Measurements from ENCODE around the gene MKNK1. TPM values are rescaled to one million over a fixed set of nuclear protein-coding genes. Genes with fewer than 3 reads are reported as not detected.

The MKNK1 gene
- total and polyA plus RNA-seq, 2 of the 8 experiments (the other 6 are each of a cell fraction or from before 2014, with no cell fraction given), result 13.9 to 21.5 TPM

DNA sequence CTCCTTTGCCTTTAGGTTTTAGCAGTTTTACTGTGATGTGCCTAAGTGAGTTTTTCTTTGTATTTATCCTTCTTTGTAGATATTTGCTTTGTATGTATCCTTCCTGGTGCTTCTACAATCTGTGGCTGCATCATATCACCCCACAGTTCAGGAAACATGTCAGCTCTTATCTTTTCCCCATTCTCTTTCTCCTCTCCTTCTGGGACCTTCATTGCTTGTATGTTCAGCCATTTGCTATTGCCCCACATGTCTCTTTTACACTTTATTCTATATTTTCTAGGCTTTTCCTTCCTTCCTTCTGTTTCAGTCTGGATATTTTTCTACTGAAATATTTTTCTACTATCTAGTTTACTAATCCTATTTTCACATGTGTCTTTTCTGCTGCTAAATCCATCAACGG, 67.5 kb downstream of the MKNK1 start:
- Histone ChIP-seq H3K4ac (replicated peaks; ENCODE audit: insufficient read length, low read depth, low read length) (no peak overlapping the region), H3K27ac (ENCODE audit: low read depth, low read length) (no peak overlapping the region), H2AK5ac (ENCODE audit: low read depth, low read length) (no peak overlapping the region), H3K4me3 (ENCODE audit: extremely low read depth in 1 of 4, insufficient read depth in 2 of 4, low read depth in 3 of 4, low read length in 4 of 4) (no peak overlapping the region), H2BK5ac (ENCODE audit: low read depth, low read length) (no peak overlapping the region), H3K23ac (ENCODE audit: insufficient read length) (no peak overlapping the region), H3K56ac (replicated peaks; ENCODE audit: insufficient read length, low read depth, low read length) (no peak overlapping the region), H3K18ac (ENCODE audit: extremely low read depth, low read length) (no peak overlapping the region), H3K23me2 (ENCODE audit: low read depth, low read length) (peaks cover 5% of the 10 kb centered on the region; the same call in 1 of the 2 replicates), H2AFZ (ENCODE audit: low read length) (no peak overlapping the region), H2BK20ac (ENCODE audit: low read length) (no peak overlapping the region), H4K8ac (ENCODE audit: extremely low read depth, insufficient read depth, low read length) (no peak overlapping the region), H3K4me2 (ENCODE audit: insufficient read depth in 1 of 2, low read depth in 2 of 2, low read length in 2 of 2) (no peak overlapping the region), H3K36me3 (ENCODE audit: control insufficient read depth in 2 of 4, insufficient read depth in 4 of 4, low read length in 3 of 4) (no peaks in the 10 kb centered on the region), H4K91ac (replicated peaks; ENCODE audit: insufficient read length, low read length) (no peak overlapping the region), H3K9ac (replicated peaks in 1 of 4; ENCODE audit: extremely low read depth in 1 of 4, low read depth in 3 of 4, low read length in 3 of 4) (no peak overlapping the region), H3K4me1 (replicated peaks in 1 of 4; ENCODE audit: control insufficient read depth in 3 of 4, insufficient read depth in 4 of 4, low read length in 3 of 4) (peaks cover 0 to 2% (median 0%) of the 10 kb centered on the region in 4 experiments; a peak in 3 of 7 replicates), H2BK15ac (ENCODE audit: low read length) (no peak overlapping the region), H3K79me1 (ENCODE audit: low read depth, low read length) (no peaks in the 10 kb centered on the region), H3K79me2 (ENCODE audit: control insufficient read depth in 1 of 2, insufficient read depth in 2 of 2, low read length in 2 of 2) (no peaks in the 10 kb centered on the region), H3K27me3 (replicated peaks in 1 of 4; ENCODE audit: control insufficient read depth in 3 of 4, extremely low read depth in 1 of 4, insufficient read depth in 3 of 4, low read length in 3 of 4) (peaks cover 20 to 64% (median 51%) of the 10 kb centered on the region in 4 experiments), H3K14ac (ENCODE audit: insufficient read length) (no peak overlapping the region), H4K20me1 (replicated peaks in 1 of 2; ENCODE audit: control insufficient read depth in 1 of 2, insufficient read depth in 2 of 2, low read length in 2 of 2) (peaks cover 1 to 3% of the 10 kb centered on the region in 2 experiments), H2BK120ac (replicated peaks; ENCODE audit: low read depth, low read length) (no peak overlapping the region), H4K5ac (ENCODE audit: insufficient read length, low read depth, low read length) (no peak overlapping the region), H2BK12ac (ENCODE audit: low read depth, low read length) (no peak overlapping the region), H3K9me3 (ENCODE audit: insufficient read depth in 2 of 2, low read depth in 1 of 2, low read length in 1 of 2) (no peaks in the 10 kb centered on the region)
- TF ChIP-seq HDAC2 (IDR thresholded peaks at IDR 0.05; ENCODE audit: borderline replicate concordance in 1 of 2, low read depth in 2 of 2, low read length in 2 of 2) (no peak), SIN3A (conservative IDR thresholded peaks at IDR 0.05 in 1 of 2, IDR thresholded peaks at IDR 0.05 in 1 of 2; ENCODE audit: low read depth in 1 of 2, low read length in 2 of 2) (no peak), CHD2 (IDR thresholded peaks at IDR 0.05; ENCODE audit: low read length) (no peak), EP300 (IDR thresholded peaks at IDR 0.05; ENCODE audit: borderline replicate concordance in 1 of 2, low read depth in 2 of 2, low read length in 2 of 2) (no peak), RBBP5 (IDR thresholded peaks at IDR 0.05; ENCODE audit: borderline replicate concordance, low read depth, low read length) (no peak), TAF7 (optimal IDR thresholded peaks at IDR 0.05; ENCODE audit: borderline replicate concordance, low read depth, low read length) (no peak), SP4 (IDR thresholded peaks at IDR 0.05; ENCODE audit: low read length) (no peak)
- TF ChIP-seq, protein P1, sequence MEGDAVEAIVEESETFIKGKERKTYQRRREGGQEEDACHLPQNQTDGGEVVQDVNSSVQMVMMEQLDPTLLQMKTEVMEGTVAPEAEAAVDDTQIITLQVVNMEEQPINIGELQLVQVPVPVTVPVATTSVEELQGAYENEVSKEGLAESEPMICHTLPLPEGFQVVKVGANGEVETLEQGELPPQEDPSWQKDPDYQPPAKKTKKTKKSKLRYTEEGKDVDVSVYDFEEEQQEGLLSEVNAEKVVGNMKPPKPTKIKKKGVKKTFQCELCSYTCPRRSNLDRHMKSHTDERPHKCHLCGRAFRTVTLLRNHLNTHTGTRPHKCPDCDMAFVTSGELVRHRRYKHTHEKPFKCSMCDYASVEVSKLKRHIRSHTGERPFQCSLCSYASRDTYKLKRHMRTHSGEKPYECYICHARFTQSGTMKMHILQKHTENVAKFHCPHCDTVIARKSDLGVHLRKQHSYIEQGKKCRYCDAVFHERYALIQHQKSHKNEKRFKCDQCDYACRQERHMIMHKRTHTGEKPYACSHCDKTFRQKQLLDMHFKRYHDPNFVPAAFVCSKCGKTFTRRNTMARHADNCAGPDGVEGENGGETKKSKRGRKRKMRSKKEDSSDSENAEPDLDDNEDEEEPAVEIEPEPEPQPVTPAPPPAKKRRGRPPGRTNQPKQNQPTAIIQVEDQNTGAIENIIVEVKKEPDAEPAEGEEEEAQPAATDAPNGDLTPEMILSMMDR (IDR thresholded peaks at IDR 0.05; ENCODE audit: control extremely low read depth in 1 of 3, insufficient read depth in 1 of 3, low read depth in 1 of 3, low read length in 3 of 3), result no peak
- ChIA-PET CTCF (ENCODE audit: partially characterized antibody) (interaction anchor here (1.3 to 25.0 kb wide), 5 partner anchors 6 to 96 kb away, joined by 4 to 1068 read pairs (median 322); partner anchors contain the start of genes DMBX1 and KNCN), POLR2A (ENCODE audit: partially characterized antibody) (interaction anchor here (0.6 kb wide), 1 partner anchor 1024 kb away, joined by 3 read pairs; no protein-coding TSS in a partner anchor)
- FAIRE-seq, result no peak
- 86% methylated on average over 1 of the region's 1 CpG; no CpG with 5 or more reads in 1 of the 2 experiments for WGBS, 2 experiments (ENCODE audit: extremely low coverage in 1 of 2, insufficient coverage in 1 of 2, insufficient read length in 1 of 2, insufficient replicate concordance in 2 of 2, low coverage in 1 of 2, low lambda C conversion rate in 2 of 2, missing lambda C conversion rate in 1 of 2)
- no peak for DNase-seq (ENCODE audit: low read depth in 1 of 2, low spot score in 2 of 2)

Data from H1 (cell line).